ENCODE results near the gene CDK11B.

CDK11B gene

GRCh38 chr1:1615256-1616044 lies 43.4 kb downstream of the CDK11B start, which contains the start of gene MIB2:
TSS of gene MIB2 (plus strand) at chr1:1615500. CDS start at chr1:1623453, 7,953 bp downstream.
- peak; percentile 97 for DNase-seq (ENCODE audit: low spot score)

- DNase-seq (ENCODE audit: low spot score) = no peak
Observed at GRCh38 chr1:1614954-1615255, 43.9 kb downstream of the CDK11B start.

DNA sequence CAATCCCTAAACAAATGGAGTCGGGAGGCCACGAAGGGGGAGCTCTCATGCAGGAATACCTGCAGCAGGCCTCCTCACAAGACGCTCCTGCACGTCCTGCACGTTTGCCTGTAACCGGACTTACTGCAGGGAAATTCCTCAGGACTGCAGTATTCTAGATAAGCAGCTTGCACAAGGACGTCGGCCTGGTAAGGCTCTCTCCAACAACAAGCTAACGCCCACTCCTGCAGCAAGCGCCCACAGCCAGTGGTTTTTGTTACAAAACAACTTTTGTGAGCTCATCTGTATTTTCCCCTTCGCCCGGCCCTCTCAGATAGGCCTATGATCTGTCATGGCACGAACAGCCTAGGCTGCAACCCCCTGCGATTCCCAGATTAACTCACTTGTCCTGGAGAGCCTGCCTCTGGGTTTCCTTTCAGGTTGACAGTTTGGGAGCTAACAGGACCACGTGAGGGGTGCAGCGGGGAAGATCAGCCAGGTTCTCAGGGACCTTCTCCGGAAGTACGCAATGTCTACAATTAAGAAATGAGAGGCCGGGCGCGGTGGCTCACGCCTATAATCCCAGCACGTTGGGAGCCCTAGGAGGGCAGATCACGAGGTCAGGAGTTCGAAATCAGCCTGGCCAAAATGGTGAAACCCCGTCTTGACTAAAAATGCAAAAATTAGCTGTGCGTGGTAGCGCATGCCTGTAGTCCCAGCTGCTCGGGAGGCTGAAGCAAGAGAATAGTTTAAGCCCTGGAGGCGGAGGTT lies 44.4 kb downstream of the CDK11B start:
- DNase-seq (ENCODE audit: low spot score) = peak; percentile 56

DNA sequence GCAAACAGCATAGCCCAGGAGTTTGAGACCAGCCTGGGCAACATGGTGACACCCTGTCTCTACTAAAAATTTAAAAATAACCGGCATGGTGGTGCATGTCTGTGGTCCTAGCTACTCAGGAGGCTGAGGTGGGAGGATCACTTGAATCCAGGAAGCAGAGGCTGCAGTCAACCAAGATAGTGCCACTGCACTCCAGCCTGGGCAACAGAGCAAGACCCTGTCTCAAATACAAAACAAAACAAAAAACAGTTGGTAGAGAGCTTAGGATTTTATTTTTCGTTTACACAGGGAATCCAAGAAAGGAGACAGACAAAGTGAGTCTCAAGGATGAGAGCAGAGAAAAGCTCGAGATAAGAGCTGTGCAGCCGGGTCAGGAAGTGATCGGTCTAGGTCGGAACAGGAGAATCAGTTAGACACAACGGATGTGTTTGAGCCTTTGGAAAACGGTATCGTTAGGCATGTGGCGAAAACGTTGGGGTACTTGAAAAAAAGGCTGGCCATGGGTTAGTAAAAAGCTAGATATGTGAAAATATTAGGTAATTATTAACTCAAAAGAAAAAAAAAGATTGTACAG lies 45.2 kb downstream of the CDK11B start:
- DNase-seq (ENCODE audit: low spot score) = no peak

DNA sequence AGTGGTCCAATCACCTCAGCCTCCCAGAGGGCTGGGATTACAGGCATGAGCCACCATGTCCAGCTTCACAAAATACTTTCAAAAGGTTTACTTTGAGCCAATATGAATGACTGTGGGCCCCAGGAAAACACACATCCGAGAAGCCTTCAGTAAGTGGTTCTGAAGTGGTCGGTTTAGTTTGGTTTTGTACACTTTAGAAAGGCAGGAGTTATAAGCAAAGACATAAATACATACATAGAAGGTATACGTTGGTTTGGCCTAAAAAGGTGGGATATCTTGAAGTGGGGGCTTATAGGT lies 46.8 kb downstream of the CDK11B start:
- DNase-seq (ENCODE audit: low spot score) = no peak

DNA sequence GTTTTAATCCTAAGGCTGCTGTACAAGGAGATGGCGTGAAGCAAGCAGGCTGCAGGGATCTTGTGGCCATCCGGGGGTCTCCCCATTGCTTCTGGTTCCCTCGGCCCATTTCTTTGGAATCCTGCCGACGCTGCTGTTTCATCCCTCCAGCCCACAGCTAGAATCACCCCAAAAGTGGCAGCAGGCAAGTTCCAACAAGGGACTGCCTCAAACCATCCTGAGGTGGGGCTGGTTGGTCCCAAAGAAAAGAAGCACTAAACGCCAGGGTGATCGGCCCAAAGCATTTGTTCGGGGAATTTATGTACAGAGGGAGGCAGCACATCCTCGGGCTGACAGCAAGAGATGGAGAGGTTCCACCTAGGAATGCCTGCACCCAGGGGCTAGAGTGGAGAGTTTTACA lies 48.0 kb downstream of the CDK11B start:
- DNase-seq (ENCODE audit: low spot score) = no peak

GRCh38 chr1:1609822-1610485 lies 48.9 kb downstream of the CDK11B start:
- no peak for DNase-seq (ENCODE audit: low spot score)

GRCh38 chr1:1606232-1606631 lies 52.6 kb downstream of the CDK11B start:
- DNase-seq (ENCODE audit: low spot score) = no peak

- DNase-seq (ENCODE audit: low spot score) = no peak
Observed at GRCh38 chr1:1605724-1606123, 53.1 kb downstream of the CDK11B start.

DNA sequence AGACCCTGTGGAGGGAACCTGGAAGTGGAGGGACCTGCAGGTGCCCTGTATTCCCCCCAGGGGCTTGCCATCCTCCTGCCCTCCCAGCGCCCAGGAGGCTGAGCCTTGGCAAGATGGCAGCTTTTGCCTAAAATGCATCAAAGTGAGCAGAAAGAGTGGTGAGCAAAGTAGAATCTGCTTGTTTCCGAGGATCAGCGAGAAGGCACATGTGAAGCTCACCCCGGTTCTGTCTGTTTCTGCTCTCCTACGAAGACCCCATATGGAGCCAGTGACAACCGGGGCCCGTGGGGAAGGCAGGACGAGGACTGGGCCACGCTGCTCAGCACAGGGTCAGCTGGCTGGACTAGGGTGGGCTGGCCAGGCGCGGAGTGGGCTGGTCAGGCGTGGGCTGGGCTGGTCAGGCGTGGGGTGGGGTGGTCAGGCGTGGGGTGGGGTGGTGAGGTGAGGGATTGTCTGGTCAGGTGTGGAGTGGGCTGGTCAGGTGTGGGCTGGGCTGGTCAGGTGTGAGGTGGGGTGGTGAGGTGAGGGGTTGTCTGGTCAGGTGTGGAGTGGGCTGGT lies 53.7 kb downstream of the CDK11B start:
- no peak for DNase-seq (ENCODE audit: low spot score)

GRCh38 chr1:1604374-1605033 lies 54.3 kb downstream of the CDK11B start:
- DNase-seq (ENCODE audit: low spot score) = no peak

DNA sequence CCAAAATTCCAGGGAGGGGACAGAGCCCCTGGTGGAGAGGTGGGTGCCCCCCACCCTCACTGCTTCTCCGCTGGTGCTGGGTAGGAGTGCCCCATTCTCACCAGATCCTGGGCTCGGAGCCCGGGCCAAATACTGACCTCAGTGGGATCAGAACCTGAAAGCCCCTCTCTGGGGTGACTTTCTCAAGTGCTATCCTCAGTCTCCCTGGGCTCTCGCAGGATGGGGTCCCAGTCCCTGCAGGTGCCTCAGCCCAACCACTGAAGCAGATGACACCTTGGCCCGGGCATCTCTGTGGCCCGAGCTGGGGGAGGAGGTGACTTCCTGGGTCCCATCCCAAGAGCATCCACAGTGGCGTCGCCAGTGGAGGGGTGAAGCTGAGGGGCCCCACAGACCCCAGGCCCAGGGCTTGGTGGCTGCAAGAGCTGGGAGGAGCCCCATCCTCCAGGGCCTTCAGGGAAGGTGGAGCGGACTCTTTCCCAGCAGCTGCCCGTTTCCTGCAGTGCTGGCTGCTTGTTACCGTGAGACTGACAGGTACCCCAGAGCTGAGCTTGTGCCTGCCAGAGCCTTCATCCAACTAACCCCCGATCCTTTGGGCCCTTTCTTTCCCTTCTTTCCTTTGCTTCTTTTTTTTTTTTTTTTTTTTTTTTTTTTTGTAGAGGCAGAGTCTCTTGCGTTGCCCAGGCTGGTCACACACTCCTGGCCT lies 55.0 kb downstream of the CDK11B start:
- no peak for DNase-seq (ENCODE audit: low spot score)

- DNase-seq (ENCODE audit: low spot score) = no peak
Observed at GRCh38 chr1:1602968-1603506, 55.8 kb downstream of the CDK11B start.

DNA sequence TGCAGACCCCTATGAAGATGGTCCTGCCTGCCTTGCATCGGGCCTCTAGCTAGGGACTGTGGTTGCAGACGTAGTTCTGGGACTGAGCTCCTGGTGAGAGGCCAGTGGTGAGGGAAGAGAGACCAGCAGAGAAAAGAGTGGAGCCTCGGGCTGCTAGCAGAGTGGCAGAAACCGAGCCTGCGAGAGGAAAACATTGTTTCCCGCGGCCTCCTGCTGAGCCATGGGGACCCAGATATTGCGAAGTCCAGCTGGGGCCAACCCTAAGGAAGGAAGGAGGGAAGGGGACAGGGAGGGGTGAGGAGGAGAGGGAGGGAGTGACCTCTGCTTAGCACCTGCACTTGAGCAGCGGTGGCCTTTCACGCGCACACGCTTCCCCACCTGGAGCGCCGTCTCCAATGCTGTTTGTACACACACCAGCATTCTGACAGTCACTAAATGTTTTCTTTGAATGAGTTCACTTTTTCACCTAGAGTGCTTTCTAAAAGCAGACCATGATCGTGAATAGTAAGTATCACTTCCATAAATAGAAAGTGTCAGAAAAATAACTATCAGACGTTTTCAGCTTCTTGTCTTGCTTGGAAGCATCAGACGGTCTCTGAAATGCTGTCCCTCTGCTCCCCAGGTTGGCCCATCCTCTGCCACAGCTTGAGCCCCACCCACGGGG lies 56.4 kb downstream of the CDK11B start:
- no peak for DNase-seq (ENCODE audit: low spot score)

DNA sequence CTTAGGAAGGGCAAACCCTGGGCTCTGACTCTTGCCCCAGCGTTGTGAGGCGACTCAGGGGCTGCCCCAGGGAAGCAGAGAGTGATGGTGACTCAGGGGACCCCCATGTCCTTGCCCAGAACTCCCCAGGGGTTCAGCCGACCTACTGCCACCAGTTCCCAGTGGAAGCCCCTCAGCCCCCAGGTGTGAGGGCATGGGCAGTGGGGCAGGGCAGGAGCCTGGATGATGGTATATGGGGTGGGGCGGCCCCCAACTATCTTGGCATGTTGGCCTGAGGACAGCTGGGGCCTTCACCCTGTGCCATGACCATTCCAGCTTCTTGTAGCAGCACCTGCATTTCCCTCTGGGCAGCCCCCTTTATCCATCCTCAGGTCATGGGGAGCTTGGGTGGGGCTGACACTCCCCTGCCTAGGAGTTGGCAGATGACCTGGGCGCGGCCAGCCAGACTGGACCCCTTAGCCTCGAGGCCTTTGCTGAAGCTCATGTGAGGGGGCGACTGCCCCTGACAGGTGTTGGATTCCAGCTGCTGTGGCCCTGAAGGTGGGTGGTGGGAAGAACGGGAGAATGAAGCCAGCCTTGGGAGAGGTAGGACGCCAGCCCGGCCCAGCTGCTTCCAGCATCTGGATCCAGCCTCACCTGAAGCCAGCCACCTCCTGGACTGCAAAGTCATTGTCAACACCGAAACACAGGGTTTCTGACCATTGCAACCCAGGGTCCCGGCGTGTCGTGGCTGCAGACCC lies 57.1 kb downstream of the CDK11B start:
- DNase-seq (ENCODE audit: low spot score) = no peak

DNA sequence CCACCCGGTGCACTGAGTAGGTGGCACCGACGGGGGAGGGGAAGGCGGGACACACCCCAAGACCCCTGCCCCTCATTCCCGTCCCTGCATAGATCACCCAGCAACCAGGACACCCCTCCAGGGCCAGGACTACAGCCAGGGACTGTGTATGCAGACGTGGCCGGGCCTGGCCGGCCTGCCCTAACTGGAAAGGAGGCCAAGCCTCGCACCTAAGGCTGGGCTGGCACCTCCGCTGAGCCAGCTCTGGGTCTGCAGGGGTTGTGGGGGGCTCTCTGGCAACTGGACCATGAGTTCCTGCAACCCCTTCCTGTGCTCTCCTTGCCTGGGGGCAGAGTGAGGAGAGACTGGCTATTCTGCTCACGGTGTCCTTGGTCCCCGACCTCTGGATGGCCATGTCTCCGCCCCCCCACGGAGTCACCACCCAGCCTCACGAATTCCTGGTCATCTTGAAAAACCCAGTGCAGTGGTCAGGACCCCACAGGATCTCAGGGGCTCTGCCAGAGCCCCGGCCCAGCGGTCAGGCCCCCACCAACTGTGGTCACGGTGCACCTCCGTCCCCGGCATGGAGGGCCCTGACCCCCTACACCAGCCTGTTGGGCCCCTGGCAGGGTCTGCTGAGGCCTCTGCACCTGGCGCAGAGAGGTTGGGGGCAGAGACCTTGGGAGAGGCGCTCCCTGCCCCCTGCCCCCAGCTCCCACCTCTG lies 57.8 kb downstream of the CDK11B start:
- DNase-seq (ENCODE audit: low spot score) = no peak

DNA sequence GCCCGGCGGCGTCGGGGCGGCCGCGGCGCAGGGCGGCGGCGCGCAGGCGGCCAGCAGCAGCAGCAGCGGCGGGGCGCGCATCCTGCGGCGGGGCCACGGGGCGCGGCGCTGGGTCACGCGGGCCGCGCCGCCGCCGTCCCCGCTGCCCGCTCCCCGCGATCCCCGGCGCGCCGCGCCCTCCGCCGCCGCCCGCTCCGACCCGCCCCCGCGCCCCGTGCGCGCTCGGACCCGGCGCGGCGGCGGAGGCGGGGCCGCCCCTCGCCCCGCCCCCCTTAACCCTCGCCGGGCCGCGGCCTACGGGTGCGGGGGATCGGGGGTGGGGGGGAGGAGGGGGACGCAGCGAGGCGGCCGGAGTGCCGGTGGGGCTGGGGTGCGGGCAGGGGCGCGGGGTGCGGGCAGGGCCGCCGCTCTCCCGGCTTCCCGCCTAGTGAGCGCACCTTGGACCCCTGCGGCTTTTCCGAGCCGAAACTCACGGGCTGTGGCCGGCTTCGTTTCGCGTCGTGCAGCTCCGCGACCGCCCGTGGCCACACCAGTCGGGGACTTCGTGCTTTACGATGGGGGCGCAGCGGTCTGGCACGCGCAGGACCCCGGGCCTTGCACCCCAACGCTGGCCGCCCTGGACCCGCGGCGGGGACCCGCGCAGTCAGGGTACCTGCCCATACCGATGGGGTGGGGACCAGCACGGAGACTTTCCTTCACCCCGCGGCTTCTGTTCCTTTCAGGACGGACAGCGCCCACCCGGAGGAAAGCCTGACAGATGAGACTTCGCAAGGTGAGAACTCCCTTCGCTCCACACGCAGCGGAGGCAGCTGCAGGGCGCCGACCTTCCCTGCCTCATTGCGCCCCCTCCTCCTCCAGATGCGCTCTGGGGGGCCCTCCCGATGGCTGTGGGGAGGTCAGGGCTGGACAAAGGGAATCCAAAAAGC lies 58.6 kb downstream of the CDK11B start, which contains the start of gene FNDC10:
Gene FNDC10 (minus strand): TSS at position 201 of the 926 bp plus-strand sequence. CDS start 120 bp downstream, at position 81.
- DNase-seq (ENCODE audit: low spot score) = no peak
